Glutamatergic neuron (in vitro differentiated cells): ENCODE measurements around the gene OBSL1. TPM values are rescaled to one million over a fixed set of nuclear protein-coding genes. Genes with fewer than 3 reads are reported as not detected.

Experiments
- DNase-seq: peaks from one replicate; pipeline ENCODE4 v3.0.0; 2022
- H3K27ac Mint-ChIP-seq: one replicate; pipeline ENCODE4 v1.8.0; 2020; ENCODE audit warnings: mild to moderate bottlenecking, mixed read lengths, inconsistent platforms; ENCODE audit not compliant: unreplicated experiment
- H3K27me3 Mint-ChIP-seq: one replicate; pipeline ENCODE4 v1.8.0; 2020; ENCODE audit warnings: mild to moderate bottlenecking, moderate library complexity, mixed read lengths, inconsistent platforms; ENCODE audit not compliant: unreplicated experiment
- H3K36me3 Mint-ChIP-seq: one replicate; pipeline ENCODE4 v1.8.0; 2020; ENCODE audit warnings: mild to moderate bottlenecking, mixed read lengths, inconsistent platforms; ENCODE audit not compliant: unreplicated experiment
- H3K4me1 Mint-ChIP-seq: one replicate; pipeline ENCODE4 v1.8.0; 2020; ENCODE audit warnings: mild to moderate bottlenecking, low read depth, mixed read lengths, inconsistent platforms; ENCODE audit not compliant: unreplicated experiment
- H3K4me3 Mint-ChIP-seq: one replicate; pipeline ENCODE4 v1.8.0; 2020; ENCODE audit warnings: mild to moderate bottlenecking, mixed read lengths, inconsistent platforms; ENCODE audit not compliant: unreplicated experiment
- H3K9me3 Mint-ChIP-seq: one replicate; pipeline ENCODE4 v1.8.0; 2020; ENCODE audit warnings: mild to moderate bottlenecking, moderate library complexity, mixed read lengths, inconsistent platforms; ENCODE audit not compliant: unreplicated experiment
- total RNA-seq: library from RNA; stranded (reverse); fragmentation: NEBNext Ultra II Directional; extraction: Animal tissue kit (Norgen Biotek cat#: 25700); gene quantifications from one replicate; pipeline ENCODE4 v1.2.1, GENCODE V29; 2021; ENCODE audit not compliant: unreplicated experiment
- TF ChIP-seq, protein P1 (sequence below): fragments of 200-600 bp; sonication (generic); IDR thresholded peaks from one replicate; pipeline ENCODE4 v1.5.0; 2021; ENCODE audit not compliant: partially characterized antibody, unreplicated experiment

OBSL1 gene
- total RNA-seq, 1 donor from 2014 or later, result 47.9 TPM

DNA sequence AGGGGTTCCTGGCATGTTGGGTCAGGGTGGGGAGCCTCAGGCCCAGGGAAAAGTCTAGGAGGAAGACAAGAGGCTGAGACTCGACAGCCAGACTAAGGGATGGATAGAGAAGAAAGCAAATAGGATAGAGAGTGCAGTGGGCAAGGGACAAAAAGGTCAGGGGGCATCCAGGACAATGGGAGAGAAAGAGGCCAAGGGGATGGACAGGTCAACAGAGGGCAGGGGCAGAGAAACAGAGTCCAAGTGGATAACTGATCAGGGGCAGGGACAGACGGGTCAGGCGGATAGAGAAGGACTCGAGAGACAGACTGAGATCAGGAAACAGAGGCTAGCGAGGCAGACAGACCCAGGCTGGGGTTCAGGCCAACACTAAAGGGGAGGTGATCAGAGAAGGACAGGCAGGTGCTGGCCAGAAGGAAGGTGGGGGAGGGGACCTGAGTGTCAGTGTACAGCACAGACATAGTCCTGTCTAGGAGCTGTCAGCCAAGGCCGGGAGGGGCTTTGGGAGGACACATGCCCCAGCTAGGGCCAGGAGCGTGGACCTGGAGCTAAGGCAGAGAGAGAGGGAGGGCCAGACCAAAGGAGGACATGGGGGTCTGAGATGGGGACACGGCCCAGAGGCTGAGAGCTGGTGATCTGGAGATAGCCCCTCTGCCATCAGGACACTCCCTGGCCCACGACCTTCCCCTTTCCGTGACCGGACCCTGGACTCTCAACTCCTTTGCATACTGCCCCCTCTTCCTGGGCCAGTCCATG is 44.8 kb downstream of the OBSL1 start:
- no peaks in the 10 kb centered on the region for H3K36me3 Mint-ChIP-seq
- peaks cover 29% of the 10 kb centered on the region for H3K4me1 Mint-ChIP-seq
- peak overlapping the region; percentile 73 for H3K4me3 Mint-ChIP-seq

DNA sequence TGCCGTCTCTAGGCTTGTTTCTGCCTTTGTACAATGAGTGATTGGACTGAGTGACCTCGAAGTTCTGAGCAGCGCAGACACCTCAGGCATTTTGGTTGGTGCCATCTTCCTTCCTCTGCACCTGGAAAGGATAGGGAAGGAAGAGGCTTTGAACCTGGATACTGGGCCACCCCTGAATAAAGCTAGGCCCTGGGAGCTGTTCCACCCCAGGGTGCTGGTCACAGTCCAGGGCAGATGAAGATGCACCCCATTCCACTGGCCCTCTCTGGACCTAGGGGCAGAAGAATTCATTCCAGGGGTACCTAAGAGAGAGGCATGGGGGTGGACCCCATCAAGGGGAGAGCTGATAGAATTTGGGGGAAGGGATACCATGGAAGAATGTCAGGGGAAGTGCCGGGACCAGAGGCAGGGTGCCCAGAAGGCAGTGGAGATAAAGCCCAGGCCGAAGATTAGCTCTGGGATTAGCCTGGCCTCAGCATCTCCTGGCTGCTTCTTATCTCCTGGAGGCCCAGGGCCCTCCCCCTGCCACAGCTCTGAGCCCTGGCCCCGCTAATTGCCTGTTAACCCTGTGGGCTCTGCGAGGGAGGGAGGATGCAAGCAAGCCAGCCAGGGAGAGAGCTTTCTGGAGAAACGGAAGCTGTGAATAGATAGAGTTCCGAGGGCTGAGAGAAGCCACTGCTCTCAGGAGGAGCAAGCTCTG is 45.7 kb downstream of the OBSL1 start:
- Mint-ChIP-seq H3K9me3 (peaks cover 5% of the 10 kb centered on the region), H3K27ac (peak overlapping the region; percentile 33), H3K27me3 (peaks cover 12% of the 10 kb centered on the region), H3K4me1 (peaks cover 33% of the 10 kb centered on the region), H3K4me3 (peak overlapping the region; percentile 73), H3K36me3 (no peaks in the 10 kb centered on the region)
- DNase-seq, result peak; percentile 70
- TF ChIP-seq, protein P1, sequence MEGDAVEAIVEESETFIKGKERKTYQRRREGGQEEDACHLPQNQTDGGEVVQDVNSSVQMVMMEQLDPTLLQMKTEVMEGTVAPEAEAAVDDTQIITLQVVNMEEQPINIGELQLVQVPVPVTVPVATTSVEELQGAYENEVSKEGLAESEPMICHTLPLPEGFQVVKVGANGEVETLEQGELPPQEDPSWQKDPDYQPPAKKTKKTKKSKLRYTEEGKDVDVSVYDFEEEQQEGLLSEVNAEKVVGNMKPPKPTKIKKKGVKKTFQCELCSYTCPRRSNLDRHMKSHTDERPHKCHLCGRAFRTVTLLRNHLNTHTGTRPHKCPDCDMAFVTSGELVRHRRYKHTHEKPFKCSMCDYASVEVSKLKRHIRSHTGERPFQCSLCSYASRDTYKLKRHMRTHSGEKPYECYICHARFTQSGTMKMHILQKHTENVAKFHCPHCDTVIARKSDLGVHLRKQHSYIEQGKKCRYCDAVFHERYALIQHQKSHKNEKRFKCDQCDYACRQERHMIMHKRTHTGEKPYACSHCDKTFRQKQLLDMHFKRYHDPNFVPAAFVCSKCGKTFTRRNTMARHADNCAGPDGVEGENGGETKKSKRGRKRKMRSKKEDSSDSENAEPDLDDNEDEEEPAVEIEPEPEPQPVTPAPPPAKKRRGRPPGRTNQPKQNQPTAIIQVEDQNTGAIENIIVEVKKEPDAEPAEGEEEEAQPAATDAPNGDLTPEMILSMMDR, result no peak

More for the DNA sequence above, 44.8 kb downstream of the OBSL1 start:
- H3K9me3 Mint-ChIP-seq, result peaks cover 8% of the 10 kb centered on the region
- TF ChIP-seq, protein P1, result no peak
- peaks cover 17% of the 10 kb centered on the region for H3K27me3 Mint-ChIP-seq
- peak overlapping the region; percentile 59 for H3K27ac Mint-ChIP-seq
- DNase-seq, result peak; percentile 20

DNA sequence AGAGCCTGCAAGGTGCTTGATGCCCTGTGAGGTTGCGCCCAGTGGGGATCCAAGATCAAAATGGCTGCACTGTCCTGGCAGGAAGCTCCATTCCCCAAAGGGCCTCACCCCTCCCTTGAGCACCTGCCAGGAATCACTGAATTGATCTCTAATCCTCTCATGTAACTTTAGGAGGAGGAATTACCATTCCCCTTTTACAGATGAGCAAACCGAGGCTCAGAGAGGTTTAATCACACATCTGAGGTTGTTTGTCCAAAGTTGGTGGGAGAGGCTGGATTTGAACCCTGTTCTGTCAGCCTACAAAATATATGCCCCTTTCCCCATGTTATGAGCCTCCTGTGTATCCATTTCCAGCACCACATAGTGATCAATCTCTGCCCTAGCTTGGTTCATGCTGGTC is 46.5 kb downstream of the OBSL1 start:
- TF ChIP-seq, protein P1, result no peak
- Mint-ChIP-seq H3K4me3 (no peak overlapping the region), H3K27ac (no peak overlapping the region), H3K27me3 (peaks cover 13% of the 10 kb centered on the region), H3K4me1 (peaks cover 38% of the 10 kb centered on the region), H3K9me3 (peaks cover 5% of the 10 kb centered on the region), H3K36me3 (no peaks in the 10 kb centered on the region)
- no peak for DNase-seq

DNA sequence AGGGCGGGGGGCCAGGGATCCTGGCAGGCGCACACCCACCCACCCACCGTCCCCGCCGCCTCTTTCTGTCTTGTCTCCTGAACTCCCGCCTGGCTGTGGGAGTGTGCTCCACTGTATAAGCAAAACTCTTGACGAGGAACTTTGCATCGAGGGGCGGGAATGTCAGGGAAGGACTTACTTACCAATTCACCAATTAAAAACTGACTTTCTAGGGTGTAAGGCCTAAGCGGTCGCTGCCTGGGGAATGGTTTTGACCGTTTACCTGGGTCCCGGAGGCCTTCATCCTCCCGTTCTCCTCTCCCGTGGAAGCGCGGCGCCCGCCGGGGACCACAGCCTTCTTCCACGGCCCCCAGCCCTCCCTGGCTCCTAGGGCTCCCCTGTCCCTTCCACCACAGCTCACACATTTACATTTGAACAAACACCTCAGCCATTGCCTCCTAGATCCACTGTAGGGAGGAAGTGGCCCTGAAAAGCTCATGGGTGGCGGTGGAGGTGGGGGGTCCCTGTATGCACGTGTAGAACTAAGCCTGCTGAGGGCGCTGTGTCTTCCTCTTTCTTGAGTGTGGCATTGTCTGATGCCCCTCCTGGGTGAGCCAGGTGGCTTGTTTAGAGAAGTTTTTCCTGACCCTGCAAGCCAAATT is 48.2 kb downstream of the OBSL1 start:
- peaks cover 10% of the 10 kb centered on the region for H3K27me3 Mint-ChIP-seq

More for the DNA sequence above, 48.2 kb downstream of the OBSL1 start:
- Mint-ChIP-seq H3K27ac (no peak overlapping the region), H3K9me3 (peaks cover 5% of the 10 kb centered on the region), H3K4me1 (peaks cover 46% of the 10 kb centered on the region), H3K36me3 (no peaks in the 10 kb centered on the region), H3K4me3 (peak overlapping the region; percentile 30)
- no peak for DNase-seq
- TF ChIP-seq, protein P1, result peak; percentile 19
